Muscle of arm (tissue), 12 donors: ENCODE results near the gene FAF1. TPM values are rescaled to one million over a fixed set of nuclear protein-coding genes. Genes with fewer than 3 reads are reported as not detected.
"Not testable (repeated sequence)": the region's sequence is repeated elsewhere in the genome, so short reads cannot be mapped to it uniquely, and the experiment has no call there.

ENCODE experiments used
- DNase-seq: peaks from one replicate; pipeline ENCODE4 v3.0.0-alpha.2; 2013
- polyA plus RNA-seq, 12 donors: library from polyadenylated mRNA; unstranded; fragments of 120-200 nt; gene quantifications; one replicate each; pipeline ENCODE4 v1.2.1, GENCODE V29; 2013; ENCODE audit not compliant: insufficient read length in 12 of 12

FAF1 gene
- polyA plus RNA-seq, 12 donors: 33.3 to 55.8 (median 49.1) TPM; not detected in 1

DNA sequence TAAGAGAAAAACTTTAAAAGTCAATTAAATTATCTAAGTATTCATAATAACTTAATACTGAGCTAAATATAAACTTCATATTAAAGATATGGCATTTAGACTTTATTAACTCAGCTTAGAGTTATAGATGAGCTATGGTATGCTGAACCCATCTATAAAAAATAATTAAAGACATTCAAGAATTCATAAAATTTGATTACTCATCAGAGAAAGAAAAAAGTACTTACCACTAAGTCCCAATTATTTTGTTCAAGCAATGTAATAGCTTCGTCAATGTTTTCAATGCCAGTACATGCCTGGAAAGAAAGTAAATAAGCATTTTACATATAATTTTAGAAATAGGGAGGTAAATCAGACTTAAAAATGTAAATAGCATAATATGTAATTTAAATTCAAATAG, 102.4 kb downstream of the FAF1 start:
- DNase-seq: no peak

DNA sequence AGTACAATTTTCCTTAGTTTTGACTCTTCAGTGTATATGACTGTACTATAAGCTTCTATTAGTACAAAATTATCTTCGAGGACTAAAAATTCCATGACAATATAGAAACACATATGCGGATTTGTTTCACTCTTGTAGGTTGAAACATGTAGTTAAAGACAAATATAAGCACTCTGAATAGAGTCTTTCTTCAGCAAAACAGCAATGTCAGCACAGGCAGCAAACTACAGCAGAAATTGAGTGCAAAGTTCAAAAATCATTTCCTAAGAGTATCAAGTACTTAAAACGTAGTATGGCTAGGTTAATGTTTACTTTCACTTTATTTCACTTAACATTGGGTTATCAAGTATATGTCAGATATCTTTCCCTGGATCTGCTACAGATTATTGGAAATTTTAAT, 106.7 kb downstream of the FAF1 start:
- DNase-seq: no peak

DNA sequence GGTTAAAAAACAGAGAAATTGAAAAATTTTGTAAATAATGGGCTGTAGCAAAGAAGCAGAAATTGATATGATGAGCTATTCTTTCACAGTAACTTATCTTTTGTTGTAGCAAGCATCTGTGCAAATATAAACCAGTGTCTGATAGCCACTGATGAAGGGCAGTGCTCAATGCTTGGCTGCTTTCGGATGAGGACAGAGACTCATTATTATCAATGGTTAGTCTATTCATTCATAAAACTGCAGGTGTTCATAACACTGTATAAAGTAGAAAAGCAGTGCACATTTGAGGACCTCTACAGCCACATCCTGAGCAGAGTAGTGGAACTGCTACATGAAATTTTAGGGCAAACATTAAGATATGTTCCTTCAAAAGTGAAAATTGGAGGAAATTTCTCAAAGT, 107.2 kb downstream of the FAF1 start:
- DNase-seq: no peak

DNA sequence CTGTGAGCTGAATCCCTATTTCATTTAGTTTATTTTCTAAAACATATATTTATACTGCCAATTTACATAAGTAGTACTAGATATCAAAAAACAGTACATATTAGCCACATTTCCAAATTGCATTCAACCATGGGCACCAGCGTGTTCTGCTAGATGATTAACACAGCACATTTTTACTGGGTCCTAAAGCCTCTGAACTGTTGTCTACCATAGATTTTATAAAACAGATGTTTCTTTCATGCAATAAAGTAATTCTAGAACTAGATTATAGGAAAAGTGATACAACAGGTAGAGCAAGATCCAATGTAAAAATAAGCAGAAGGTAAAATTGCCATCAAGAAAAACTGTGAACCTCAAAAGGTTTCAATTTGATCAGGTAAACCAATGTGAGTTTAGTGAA, 108.6 kb downstream of the FAF1 start:
- DNase-seq: no peak

DNA sequence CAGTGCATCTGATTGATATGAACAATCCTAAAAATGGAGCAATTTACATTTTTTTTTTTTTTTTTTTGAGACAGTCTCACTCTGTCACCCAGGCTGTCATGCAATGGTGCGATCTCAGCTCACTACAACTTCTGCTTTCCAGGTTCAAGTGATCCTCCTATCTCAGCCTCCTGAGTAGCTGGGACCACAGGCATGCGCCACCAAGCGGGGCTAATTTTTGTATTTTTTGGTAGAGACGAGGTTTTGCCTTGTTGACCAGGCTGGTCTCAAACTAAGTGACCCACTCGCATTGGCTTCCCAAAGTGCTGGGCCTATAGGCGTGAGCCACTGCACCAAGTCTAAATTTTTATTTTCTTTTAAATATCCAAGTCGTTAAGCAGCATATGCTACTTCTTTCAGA, 109.0 kb downstream of the FAF1 start:
- DNase-seq: no peak

DNA sequence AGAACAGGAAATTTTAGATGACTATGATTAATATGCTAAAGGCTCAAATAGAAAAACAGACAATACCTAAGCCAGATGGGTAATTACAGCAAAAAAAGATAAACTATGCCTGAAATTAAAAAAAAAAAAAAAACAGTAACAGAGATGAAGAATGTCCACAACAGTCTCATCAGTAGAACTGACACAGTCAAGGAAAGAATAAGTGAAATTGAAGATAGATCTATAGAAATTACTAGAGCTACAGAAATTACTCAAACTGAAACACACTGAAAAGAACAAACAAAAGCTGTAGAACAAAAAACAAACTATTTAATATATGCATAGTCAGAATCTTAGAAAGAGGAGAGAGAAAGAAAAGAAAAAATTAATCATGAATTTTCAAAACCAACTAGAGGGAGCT, 112.8 kb downstream of the FAF1 start:
- DNase-seq: no peak

DNA sequence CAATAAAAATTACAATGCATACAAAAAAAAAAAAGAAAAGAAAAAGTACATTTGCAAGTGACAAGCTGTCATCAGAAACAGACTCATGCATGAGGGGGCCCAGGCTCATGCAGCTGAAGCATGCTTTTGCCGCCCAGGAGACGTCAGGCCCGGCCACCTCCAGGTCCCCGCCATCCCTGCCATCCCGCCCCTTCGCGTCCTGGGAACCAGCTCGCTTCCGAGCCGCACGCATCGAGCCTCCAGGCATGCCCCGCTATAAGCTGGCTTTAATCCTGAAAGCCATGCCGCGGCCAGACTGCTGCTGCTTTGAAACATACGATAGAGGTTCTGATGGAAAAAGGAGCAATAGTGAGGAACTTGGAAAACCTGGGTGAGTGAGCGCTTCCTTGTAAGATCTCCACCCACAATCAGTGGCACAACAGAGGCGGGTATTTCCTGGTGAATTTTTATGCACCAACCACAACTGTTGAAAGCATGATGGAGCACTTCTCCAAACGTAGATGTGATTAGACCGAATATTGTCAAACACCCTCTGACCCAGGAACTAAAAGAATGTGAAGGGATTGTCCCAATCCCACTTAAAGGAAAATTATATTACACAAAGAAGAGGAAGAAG, 113.7 kb downstream of the FAF1 start:
- no peak for DNase-seq

DNA sequence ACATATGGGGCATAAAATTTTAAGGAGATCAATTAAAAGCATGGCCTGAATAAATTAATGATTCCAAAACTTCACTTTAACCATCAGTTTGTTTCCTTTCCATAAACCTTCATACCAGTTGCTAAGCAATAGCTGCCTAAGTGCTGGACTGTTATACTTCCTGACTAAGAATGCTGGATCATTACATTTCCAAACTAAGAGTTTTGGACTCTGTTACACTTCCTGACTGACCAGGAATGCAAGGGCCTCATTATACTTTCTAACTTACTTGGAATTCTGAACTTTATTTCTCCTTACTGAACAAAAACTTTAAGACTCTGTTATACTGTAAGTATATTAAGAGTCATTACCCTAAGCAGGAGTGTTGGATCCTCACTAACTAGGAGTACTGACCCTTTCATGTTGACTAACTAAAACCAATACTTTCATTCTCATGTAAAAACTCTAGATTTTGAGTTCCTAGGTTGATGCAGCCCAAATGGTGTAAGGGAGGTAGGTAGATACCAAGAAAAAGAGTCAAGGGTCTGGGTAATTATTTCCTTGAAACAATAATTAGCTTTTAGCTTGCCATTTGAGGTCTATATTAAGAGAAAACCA, 118.2 kb downstream of the FAF1 start:
- DNase-seq: peak; percentile 42

DNA sequence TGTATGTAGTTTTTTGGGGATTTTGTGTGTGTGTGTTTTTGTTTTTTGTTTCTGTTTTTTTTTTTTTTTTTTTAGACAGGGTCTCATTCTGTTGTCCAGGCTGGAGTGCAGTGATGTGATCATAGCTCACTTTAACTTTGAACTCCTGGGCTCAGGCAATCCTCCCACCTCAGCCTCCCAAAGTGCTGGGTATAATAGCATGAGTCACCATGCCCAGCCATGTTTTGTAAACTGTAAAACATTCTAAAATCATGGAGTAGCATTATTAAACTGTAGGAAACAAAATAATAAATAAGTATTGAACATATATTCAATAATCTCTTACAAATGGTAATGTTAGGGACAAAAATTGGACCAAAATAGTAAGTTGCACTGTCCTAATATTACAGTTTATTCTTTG, 124.0 kb downstream of the FAF1 start:
- DNase-seq: no peak

DNA sequence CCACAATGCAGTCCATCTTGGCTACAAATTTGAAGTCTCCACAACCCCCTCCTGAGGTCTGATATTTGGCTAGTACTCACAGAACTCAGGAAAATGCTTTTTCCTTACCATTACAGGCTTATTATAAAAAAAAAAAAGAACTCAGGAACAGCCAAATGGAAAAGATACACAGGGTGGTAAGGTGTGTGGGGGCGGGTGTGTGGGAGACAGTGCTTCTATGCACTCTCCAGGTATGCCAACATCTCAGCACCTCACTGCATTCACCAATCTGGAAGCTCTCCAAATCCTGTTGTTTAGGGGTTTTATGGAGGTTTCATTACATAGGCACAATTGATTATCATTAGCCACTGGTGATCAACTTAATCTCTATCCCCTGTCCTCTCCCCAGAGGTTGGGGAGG, 126.9 kb downstream of the FAF1 start:
- no peak for DNase-seq

DNA sequence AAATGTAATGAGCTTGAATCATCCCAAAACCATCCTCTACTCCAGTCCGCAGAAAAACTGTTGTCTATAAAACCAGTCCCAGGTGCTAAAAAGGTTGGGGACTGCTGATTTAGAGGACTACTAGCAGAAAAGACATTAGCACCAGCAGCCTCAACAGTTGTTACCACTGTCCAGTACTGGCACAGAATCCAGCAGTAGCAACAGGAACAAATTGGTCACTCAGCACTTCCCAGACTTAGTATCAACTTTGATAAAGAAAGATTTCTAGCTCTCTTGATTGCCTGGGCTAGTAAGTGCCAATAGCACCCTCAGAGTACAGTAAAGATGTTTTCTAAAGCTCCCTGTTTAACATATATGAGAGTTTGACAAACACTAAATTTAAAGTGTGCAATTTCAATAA, 127.9 kb downstream of the FAF1 start:
- no peak for DNase-seq

DNA sequence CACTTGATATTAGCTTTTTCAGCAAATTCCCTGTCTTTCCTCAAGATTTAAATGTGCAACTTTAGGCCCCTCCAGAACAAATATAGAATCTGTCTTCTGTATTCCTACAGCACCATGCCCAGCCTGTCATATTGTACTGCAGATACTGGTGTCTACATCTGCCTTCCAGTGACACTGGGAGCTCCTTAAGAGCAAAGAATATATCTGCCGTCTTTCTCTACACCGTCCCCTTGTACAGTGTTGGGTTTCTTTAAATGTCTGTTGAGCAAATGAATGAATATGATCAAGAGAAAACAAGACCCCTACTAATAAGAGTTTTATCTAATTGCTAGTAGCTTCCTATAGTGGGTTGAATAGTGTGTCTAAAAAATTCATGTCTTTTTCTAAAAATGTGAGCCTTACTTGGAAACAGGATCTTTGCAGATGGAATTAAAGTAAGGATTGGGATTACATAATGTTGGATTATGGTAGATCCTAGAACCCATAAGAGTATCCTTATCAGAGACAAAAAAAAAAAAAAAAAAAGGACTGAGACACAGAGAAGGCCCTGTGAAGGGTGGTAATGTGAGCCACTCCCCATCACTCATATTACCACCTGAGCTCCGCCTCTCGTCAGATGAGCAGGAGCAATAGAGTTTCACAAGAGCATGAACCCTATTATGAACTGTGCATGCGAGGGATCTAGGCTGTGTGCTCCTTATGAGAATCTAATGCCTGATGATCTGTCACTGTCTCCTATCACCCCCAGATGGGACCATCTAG, 128.6 kb downstream of the FAF1 start:
- DNase-seq: no peak

DNA sequence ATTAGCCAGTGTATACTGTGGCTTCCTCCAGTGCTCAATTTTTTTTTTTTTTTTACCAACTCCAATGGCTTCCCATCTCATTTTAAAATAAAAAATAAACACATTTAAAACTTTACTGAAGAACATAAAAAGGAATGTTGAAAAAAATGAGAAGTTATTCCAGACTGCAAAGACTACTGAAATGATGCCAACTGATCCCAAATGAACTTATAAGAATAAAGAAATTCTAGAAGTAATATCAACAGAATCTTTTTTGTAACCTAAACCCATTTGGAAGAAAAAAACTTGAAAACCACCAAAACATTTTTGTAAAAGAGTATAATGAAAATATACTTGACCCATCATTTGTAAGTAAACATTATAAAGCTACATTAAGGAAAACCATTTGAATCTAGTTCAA, 129.4 kb downstream of the FAF1 start:
- no peak for DNase-seq

DNA sequence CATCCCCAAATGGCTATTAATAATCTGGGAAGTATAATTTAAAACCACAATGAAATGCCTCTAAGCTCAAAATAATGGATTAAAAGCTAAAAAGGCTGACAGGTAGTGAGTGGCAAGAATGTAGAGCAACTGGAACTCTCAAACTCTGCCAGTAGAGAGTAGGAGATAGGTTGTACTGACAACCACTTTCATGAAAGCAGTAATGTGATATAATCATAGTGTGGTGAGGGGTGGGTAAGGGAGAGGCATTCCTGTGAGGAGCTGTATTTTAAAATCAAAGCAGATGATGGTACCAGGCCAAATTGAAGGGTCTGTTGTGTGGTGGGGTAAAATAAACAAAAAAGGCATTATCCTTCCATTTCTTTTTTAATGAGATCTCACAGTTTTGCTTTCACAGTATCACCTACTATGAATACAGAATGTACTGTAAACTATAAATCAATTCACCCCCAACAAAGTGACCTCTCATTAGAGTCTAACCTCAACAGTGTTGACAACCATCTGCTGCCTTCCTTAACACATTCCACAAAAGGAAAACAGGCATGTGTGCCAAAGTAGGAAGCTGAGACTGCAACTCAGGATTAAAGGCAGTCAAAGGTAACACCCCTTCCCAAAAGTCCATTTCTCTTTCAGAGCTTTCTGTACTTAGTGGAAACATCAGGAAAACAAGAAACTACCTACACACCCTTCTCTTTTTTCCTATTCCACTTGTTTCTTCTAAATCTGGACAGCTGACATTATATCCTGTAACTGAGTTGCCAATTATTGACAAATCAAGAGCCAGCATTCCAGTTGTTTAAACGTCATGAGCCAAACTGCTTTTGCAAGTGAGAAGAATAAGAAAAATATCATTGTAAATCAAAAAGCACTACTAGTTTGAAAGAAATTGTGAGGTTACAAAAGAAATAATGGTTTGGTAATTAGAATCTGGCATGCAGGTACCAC, 130.8 kb downstream of the FAF1 start:
- DNase-seq: no peak

DNA sequence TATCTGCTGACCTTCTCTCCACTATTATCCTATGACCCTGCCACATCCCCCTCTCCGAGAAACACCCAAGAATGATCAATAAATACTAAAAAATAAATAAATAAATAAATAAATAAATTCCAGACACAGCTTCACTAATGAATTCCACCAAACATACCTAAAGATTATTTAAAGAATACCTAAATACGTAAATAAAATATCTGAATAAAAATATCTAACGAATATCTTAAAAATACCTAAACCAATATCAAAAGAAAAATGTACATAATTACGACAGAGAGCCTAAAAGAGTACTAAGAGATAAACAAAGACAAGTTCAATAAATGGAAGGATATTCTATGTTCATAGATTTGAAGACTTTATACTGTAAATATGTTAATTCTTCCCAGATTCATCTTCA, 132.5 kb downstream of the FAF1 start:
- DNase-seq: no peak

DNA sequence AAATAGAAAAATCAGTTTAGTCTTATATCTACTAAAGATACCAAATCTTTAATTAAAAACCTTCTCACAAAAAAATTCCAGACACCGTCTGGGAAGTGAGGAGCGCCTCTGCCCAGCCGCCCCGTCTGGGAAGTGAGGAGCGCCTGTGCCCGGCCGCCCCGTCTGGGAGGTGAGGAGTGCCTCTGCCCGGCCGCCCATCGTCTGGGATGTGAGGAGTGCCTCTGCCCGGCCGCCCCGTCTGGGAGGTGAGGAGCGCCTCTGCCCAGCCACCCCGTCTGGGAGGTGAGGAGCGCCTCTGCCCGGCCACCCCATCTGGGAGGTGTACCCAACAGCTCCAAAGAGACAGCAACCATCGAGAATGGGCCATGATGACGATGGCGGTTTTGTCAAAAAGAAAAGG, 133.3 kb downstream of the FAF1 start:
- DNase-seq: not testable (repeated sequence)

DNA sequence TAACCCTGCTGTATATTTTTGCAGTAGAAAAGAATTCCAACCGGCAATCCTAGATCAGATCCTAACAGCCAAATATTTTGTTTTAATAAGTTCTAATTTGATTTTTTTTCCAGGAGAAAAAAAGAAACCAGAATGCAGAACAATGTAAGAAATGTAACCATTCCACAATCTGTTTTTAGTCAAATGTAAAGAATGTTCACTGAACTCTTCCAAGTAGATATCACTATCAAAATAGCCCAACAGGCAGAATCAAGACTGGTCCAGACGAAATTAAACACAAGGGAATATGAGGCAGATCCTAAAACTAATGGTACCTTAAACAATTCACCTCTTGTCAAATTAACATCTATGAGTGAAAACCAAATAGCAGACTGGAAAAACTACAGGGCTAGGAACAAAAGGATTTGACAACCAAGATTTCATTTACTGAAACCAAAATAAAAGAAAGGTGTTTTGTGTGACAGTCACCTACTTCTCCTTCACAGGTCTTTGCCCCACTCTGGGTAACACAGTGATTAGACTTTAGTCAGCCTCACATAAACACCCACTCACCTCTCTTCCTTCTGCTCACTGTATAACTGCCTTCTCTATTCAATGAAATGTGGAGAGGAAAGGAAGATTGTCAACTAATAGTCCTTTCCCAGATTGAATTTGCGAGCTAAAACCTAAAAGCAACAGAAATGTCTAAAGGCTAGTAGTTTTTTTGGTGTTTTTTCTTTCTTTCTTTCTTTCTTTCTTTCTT, 137.9 kb downstream of the FAF1 start:
- DNase-seq: no peak

DNA sequence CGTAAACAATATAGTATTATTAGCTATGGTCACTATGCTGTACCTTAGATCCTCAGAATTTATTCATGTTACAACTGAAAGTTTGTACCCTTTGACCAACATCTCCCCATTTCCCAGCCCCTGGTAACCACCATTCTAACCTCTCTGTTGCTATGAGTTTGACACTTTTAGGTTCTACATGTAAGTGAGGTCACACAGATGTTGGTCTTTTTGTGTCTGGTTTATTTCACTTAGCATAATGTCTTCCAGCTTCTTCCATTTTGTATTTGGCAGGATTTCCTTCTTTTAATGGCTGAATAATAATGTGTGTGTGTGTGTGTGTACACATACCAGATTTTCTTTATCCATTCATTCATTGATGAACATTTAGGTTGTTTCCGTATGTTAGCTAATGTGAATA, 139.5 kb downstream of the FAF1 start:
- no peak for DNase-seq

DNA sequence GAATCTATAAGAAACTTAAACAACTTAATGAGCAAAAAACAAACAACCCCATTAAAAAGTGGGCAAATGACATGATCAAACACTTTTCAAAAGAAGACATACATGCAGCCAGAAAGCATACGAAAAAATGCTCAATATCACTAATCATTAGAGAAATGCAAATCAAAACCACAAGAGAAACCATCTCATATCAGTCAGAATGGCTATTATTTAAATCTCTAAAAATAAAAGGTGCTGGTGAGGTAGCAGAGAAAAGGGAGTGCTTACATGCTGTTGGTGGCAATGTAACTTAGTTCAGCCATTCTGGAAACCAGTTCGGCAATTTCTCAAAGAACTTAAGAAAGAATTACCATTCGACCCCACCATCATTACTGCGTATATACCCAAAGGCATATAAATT, 147.7 kb downstream of the FAF1 start:
- no peak for DNase-seq

DNA sequence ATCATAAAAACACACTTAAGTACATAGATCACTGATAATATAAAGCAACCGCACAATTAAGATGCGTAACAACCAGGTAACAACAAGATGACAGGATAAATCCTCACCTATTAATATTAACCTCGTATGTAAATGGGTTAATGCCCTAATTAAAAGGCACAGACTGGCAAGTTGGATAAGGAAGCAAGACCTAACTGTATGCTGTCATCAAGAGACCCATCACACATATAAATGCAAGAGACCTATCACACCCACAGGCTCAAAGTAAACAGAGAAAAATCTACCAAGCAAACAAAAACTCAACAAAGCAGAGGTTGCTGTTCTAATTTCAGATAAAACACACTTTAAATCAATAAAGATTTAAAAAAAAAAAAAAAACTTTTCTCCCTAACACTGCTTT, 151.8 kb downstream of the FAF1 start:
- no peak for DNase-seq

DNA sequence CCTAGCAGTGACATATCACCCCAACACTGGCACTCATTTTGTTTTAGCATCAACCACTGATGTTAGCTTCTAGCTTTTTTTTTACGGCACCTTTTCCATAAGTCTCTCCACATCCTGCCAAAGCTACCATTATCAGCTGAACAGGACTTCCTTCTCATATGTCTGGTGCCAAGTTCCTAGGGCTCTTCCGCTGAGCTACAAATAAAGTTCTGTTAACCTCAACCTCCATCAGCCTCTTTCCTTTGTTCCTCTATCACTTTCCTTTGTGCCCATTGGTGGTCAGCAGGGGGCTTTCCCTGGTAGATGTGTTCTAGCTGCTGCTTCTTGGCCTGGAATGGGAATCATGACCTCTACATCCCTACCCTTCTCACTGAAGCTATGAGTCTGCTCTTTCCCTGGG, 163.8 kb downstream of the FAF1 start:
- DNase-seq: no peak

DNA sequence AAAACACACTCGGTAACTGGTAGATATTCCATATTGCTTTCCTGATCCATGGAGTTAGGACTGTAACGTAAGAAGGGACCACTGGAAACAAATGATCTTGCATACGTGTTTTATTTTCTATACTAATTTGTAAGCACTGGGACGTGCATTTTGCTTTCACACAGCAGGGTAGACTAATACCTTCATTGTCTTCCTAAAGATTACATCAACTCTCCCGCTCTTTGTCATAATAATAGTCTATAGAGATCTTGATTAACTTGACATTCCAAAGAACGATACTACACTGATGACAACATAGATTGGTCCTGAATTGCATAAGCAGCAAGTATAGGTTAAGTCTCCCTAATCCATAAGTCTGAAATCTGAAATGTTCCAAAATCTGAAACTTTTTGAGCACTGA, 166.5 kb downstream of the FAF1 start:
- no peak for DNase-seq
